EL (cell line): ENCODE measurements around the gene CLK2.
"Not testable (repeated sequence)": the region's sequence is repeated elsewhere in the genome, so short reads cannot be mapped to it uniquely, and the experiment has no call there.

ENCODE experiments used
- DNase-seq: peaks from one replicate; pipeline ENCODE4 v3.0.0-alpha.2; 2016

Gene CLK2

GRCh38 chr1:155236451-155236850, 36.9 kb downstream of the CLK2 start:
- no peak for DNase-seq

GRCh38 chr1:155235375-155235774, 37.9 kb downstream of the CLK2 start:
- DNase-seq: not testable (repeated sequence)

GRCh38 chr1:155233502-155233901, 39.8 kb downstream of the CLK2 start:
- DNase-seq: not testable (repeated sequence)

GRCh38 chr1:155232001-155232978, 41.0 kb downstream of the CLK2 start:
- peak; percentile 38 for DNase-seq

GRCh38 chr1:155231302-155231701, 42.0 kb downstream of the CLK2 start:
- not testable (repeated sequence) for DNase-seq

- no peak for DNase-seq
Measured at GRCh38 chr1:155228096-155228427, 45.2 kb downstream of the CLK2 start.

- DNase-seq: peak; percentile 100
Measured at GRCh38 chr1:155227261-155228095, 45.8 kb downstream of the CLK2 start.

GRCh38 chr1:155226910-155227260, 46.4 kb downstream of the CLK2 start:
- peak; percentile 55 for DNase-seq

- DNase-seq: peak; percentile 79
Measured at GRCh38 chr1:155226188-155226909, 47.0 kb downstream of the CLK2 start.

- not testable (repeated sequence) for DNase-seq
Measured at GRCh38 chr1:155225404-155225759, 47.9 kb downstream of the CLK2 start.

- no peak for DNase-seq
Measured at GRCh38 chr1:155223047-155223446, 50.3 kb downstream of the CLK2 start.

GRCh38 chr1:155220211-155220965, 52.9 kb downstream of the CLK2 start:
- DNase-seq: not testable (repeated sequence)

GRCh38 chr1:155219592-155220031, 53.7 kb downstream of the CLK2 start:
- peak; percentile 45 for DNase-seq

- peak; percentile 76 for DNase-seq
Measured at GRCh38 chr1:155218854-155219591, 54.3 kb downstream of the CLK2 start.

- not testable (repeated sequence) for DNase-seq
Measured at GRCh38 chr1:155214702-155215101, 58.6 kb downstream of the CLK2 start.
